Sigmoid colon (tissue), 3 donors: Measurements from ENCODE around the gene RABL2A.

Source experiments
- POLR2A ChIP-seq, 2 donors: fragments of 450-650 bp; IDR thresholded peaks; one replicate each; pipeline ENCODE4 v1.6.1; 2016; ENCODE audit warnings: antibody characterized with exemption in 2 of 2, mild to moderate bottlenecking in 2 of 2, moderate library complexity in 2 of 2
- TF ChIP-seq, protein P1 (sequence below), 4 experiments: fragments of 450-650 bp in 3 of 4; fragments of 200-600 bp in 1 of 4; IDR thresholded peaks; one replicate each; pipeline ENCODE4 v1.5.1; 2016 to 2019; ENCODE audit warnings: antibody characterized with exemption in 4 of 4, mild to moderate bottlenecking in 3 of 4, moderate library complexity in 2 of 4

DNA sequence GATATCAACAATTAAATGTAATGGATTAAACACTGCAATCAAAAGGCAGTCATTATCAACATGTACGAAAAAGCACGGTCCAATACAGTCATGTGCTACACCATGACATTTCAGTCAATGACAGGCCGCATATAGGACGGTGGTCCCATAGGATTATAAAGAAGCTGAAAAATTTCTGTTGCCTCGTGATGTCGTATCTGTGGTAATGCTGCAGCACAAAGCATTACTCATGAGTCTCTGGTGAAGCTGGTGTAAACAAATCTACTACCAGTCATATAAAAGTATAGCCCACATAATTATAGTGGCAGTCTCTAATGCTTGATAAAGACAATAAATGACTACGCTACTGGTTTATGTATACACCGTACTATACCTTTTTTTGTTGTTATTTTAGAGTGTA lies 58.4 kb downstream of the RABL2A start:
- TF ChIP-seq, protein P1, sequence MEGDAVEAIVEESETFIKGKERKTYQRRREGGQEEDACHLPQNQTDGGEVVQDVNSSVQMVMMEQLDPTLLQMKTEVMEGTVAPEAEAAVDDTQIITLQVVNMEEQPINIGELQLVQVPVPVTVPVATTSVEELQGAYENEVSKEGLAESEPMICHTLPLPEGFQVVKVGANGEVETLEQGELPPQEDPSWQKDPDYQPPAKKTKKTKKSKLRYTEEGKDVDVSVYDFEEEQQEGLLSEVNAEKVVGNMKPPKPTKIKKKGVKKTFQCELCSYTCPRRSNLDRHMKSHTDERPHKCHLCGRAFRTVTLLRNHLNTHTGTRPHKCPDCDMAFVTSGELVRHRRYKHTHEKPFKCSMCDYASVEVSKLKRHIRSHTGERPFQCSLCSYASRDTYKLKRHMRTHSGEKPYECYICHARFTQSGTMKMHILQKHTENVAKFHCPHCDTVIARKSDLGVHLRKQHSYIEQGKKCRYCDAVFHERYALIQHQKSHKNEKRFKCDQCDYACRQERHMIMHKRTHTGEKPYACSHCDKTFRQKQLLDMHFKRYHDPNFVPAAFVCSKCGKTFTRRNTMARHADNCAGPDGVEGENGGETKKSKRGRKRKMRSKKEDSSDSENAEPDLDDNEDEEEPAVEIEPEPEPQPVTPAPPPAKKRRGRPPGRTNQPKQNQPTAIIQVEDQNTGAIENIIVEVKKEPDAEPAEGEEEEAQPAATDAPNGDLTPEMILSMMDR (IDR thresholded peaks at IDR 0.05) = no peak
- TF ChIP-seq POLR2A (IDR thresholded peaks at IDR 0.05) = no peak
